ENCODE measurements around the gene OR4D10. TPM values are rescaled to one million over a fixed set of nuclear protein-coding genes. Genes with fewer than 3 reads are reported as not detected.

OR4D10 gene
- total and polyA plus RNA-seq, 2 donors (not counting 1 experiment from before 2014, with no cell fraction given) = not detected

DNA sequence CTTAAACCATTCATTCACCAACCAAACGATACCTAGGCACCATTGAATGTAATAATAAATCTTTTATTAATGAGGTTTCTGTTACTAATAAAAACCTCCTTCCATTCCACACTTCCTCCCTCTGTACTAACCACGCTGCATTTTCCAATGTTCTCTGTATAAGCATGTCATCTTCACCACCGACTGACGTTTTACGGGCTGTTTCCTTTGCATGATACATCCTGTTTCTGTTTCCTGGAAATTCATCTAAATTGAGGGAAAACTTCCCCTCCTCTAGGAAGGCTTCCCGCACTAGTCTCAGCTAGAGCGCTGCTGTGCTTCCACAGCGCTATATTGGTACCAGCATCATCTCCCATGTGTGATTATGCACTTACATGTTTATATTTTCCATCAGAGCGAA lies 2.1 kb downstream of the OR4D10 start:
- CTCF ChIA-PET = no interaction called here
- H3K9ac ChIP-seq (ENCODE audit: low read length) = no peak overlapping the region

GRCh38 chr11:59479906-59480305 lies 6.8 kb downstream of the OR4D10 start:
- DNase-seq (no peak), ATAC-seq (ENCODE audit: low read depth) (no peak)
- no peak overlapping the region for H3K27ac ChIP-seq (ENCODE audit: low read length in 2 of 2)
- H2AFZ ChIP-seq (ENCODE audit: insufficient read depth, low read depth, low read length, poor library complexity, severe bottlenecking) = no peak overlapping the region
- H3K4me2 ChIP-seq (replicated peaks; ENCODE audit: low read depth, low read length, poor library complexity, severe bottlenecking) = no peak overlapping the region
- H3K4me3 ChIP-seq (ENCODE audit: control extremely low read depth in 1 of 5, extremely low read depth in 1 of 5, insufficient read depth in 1 of 5, low read depth in 2 of 5, low read length in 4 of 5) = no peak overlapping the region
- Mint-ChIP-seq H3K27ac (no peak overlapping the region), H3K27me3 (peaks cover 12% of the 10 kb centered on the region), H3K4me1 (peaks cover 10% of the 10 kb centered on the region), H3K4me3 (no peak overlapping the region), H3K9me3 (ENCODE audit: insufficient read depth) (no peaks in the 10 kb centered on the region)
- H3K79me2 ChIP-seq (ENCODE audit: control insufficient read depth, insufficient read depth, low read length) = no peaks in the 10 kb centered on the region
- H3K36me3 ChIP-seq (replicated peaks in 1 of 2; ENCODE audit: control extremely low read depth in 1 of 2, control insufficient read depth in 1 of 2, extremely low read depth in 1 of 2, insufficient read depth in 2 of 2, low read length in 1 of 2) = no peaks in the 10 kb centered on the region
- H3K9me3 ChIP-seq (ENCODE audit: control extremely low read depth in 1 of 3, control insufficient read depth in 2 of 3, insufficient read depth in 1 of 3, low read length in 2 of 3) = no peaks in the 10 kb centered on the region
- no peak overlapping the region for H3K9ac ChIP-seq (ENCODE audit: low read length)
- TF ChIP-seq EZH2 (IDR thresholded peaks at IDR 0.05; ENCODE audit: borderline replicate concordance, insufficient read depth, low read depth, low read length, poor library complexity, severe bottlenecking) = no peak
- TF ChIP-seq, protein P1, sequence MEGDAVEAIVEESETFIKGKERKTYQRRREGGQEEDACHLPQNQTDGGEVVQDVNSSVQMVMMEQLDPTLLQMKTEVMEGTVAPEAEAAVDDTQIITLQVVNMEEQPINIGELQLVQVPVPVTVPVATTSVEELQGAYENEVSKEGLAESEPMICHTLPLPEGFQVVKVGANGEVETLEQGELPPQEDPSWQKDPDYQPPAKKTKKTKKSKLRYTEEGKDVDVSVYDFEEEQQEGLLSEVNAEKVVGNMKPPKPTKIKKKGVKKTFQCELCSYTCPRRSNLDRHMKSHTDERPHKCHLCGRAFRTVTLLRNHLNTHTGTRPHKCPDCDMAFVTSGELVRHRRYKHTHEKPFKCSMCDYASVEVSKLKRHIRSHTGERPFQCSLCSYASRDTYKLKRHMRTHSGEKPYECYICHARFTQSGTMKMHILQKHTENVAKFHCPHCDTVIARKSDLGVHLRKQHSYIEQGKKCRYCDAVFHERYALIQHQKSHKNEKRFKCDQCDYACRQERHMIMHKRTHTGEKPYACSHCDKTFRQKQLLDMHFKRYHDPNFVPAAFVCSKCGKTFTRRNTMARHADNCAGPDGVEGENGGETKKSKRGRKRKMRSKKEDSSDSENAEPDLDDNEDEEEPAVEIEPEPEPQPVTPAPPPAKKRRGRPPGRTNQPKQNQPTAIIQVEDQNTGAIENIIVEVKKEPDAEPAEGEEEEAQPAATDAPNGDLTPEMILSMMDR (IDR thresholded peaks at IDR 0.05) = no peak
- H3K4me1 ChIP-seq (ENCODE audit: control insufficient read depth in 2 of 2, insufficient read depth in 2 of 2, low read length in 2 of 2) = peaks cover 4 to 5% of the 10 kb centered on the region in 2 donors
- no peaks in the 10 kb centered on the region for H3K27me3 ChIP-seq (replicated peaks in 1 of 4; ENCODE audit: control extremely low read depth in 1 of 4, control insufficient read depth in 3 of 4, insufficient read depth in 4 of 4, low read length in 3 of 4)
- CTCF ChIA-PET = interaction anchor here (1.0 kb wide), 1 partner anchor 29 kb away, joined by 3 read pairs; no protein-coding TSS in a partner anchor
- intact Hi-C loops (cut with micrococcal nuclease) = no loop called here
- no peaks in the 10 kb centered on the region for H4K20me1 ChIP-seq (ENCODE audit: control insufficient read depth, insufficient read depth, low read length, poor library complexity, severe bottlenecking)
- POLR2A ChIA-PET = interaction anchor here (0.6 kb wide), 1 partner anchor 145 kb away, joined by 8 read pairs; no protein-coding TSS in a partner anchor

More for the DNA sequence above, 2.1 kb downstream of the OR4D10 start:
- TF ChIP-seq, protein P1 (IDR thresholded peaks at IDR 0.05) = no peak
- TF ChIP-seq EZH2 (IDR thresholded peaks at IDR 0.05; ENCODE audit: borderline replicate concordance, insufficient read depth, low read depth, low read length, poor library complexity, severe bottlenecking) = no peak
- Mint-ChIP-seq H3K4me1 (peaks cover 10% of the 10 kb centered on the region), H3K4me3 (no peak overlapping the region), H3K27me3 (peaks cover 17% of the 10 kb centered on the region), H3K9me3 (ENCODE audit: insufficient read depth) (no peaks in the 10 kb centered on the region), H3K27ac (no peak overlapping the region)
- 42% methylated on average over 3 of the region's 9 CpGs for WGBS (ENCODE audit: insufficient coverage)
- intact Hi-C loops (cut with micrococcal nuclease) = no loop called here
- POLR2A ChIA-PET = no interaction called here
- no peaks in the 10 kb centered on the region for H3K9me3 ChIP-seq (ENCODE audit: control extremely low read depth in 1 of 3, control insufficient read depth in 2 of 3, insufficient read depth in 1 of 3, low read length in 2 of 3)
- H3K4me2 ChIP-seq (replicated peaks; ENCODE audit: low read depth, low read length, poor library complexity, severe bottlenecking) = no peak overlapping the region
- no peaks in the 10 kb centered on the region for H4K20me1 ChIP-seq (ENCODE audit: control insufficient read depth, insufficient read depth, low read length, poor library complexity, severe bottlenecking)
- peaks cover 4 to 5% of the 10 kb centered on the region in 2 donors for H3K4me1 ChIP-seq (ENCODE audit: control insufficient read depth in 2 of 2, insufficient read depth in 2 of 2, low read length in 2 of 2)
- ATAC-seq (ENCODE audit: low read depth) = no peak
- H3K27ac ChIP-seq (ENCODE audit: low read length in 2 of 2) = no peak overlapping the region
- H3K4me3 ChIP-seq (ENCODE audit: control extremely low read depth in 1 of 5, extremely low read depth in 1 of 5, insufficient read depth in 1 of 5, low read depth in 2 of 5, low read length in 4 of 5) = no peak overlapping the region
- no peak overlapping the region for H2AFZ ChIP-seq (ENCODE audit: insufficient read depth, low read depth, low read length, poor library complexity, severe bottlenecking)
- no peaks in the 10 kb centered on the region for H3K79me2 ChIP-seq (ENCODE audit: control insufficient read depth, insufficient read depth, low read length)
- no peaks in the 10 kb centered on the region for H3K27me3 ChIP-seq (replicated peaks in 1 of 4; ENCODE audit: control extremely low read depth in 1 of 4, control insufficient read depth in 3 of 4, insufficient read depth in 4 of 4, low read length in 3 of 4)
- DNase-seq = no peak
- H3K36me3 ChIP-seq (replicated peaks in 1 of 2; ENCODE audit: control extremely low read depth in 1 of 2, control insufficient read depth in 1 of 2, extremely low read depth in 1 of 2, insufficient read depth in 2 of 2, low read length in 1 of 2) = no peaks in the 10 kb centered on the region
